Measurements from ENCODE around the gene RND1.
"Not testable (repeated sequence)": the region's sequence is repeated elsewhere in the genome, so short reads cannot be mapped to it uniquely, and the experiment has no call there.

Gene RND1

DNA sequence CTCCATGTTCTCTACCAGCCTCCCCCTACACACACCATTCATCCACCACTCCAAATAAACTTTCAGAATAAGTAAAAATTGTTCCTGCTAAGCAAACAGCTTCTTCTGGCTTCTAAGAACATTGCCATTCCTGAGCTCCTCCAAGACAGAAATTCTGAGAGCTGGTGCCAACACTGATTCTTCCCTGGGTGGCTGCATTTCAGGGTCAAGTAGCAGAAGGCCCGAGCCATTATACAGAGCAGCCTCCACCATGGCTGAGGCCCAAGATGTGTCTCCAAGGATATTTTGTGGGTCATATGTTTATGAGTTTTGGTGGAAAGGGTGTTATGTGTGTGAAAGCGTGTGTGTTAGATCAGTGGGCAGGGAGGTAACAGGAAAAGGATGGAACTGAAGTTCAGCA lies 3.5 kb upstream of the RND1 start:
- in situ Hi-C loops (cut with MboI; ENCODE audit: low sequenced_read_pairs, unreplicated experiment), result no loop called here
- TF ChIP-seq, protein P1, sequence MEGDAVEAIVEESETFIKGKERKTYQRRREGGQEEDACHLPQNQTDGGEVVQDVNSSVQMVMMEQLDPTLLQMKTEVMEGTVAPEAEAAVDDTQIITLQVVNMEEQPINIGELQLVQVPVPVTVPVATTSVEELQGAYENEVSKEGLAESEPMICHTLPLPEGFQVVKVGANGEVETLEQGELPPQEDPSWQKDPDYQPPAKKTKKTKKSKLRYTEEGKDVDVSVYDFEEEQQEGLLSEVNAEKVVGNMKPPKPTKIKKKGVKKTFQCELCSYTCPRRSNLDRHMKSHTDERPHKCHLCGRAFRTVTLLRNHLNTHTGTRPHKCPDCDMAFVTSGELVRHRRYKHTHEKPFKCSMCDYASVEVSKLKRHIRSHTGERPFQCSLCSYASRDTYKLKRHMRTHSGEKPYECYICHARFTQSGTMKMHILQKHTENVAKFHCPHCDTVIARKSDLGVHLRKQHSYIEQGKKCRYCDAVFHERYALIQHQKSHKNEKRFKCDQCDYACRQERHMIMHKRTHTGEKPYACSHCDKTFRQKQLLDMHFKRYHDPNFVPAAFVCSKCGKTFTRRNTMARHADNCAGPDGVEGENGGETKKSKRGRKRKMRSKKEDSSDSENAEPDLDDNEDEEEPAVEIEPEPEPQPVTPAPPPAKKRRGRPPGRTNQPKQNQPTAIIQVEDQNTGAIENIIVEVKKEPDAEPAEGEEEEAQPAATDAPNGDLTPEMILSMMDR (IDR thresholded peaks at IDR 0.05; ENCODE audit: borderline replicate concordance, control extremely low read depth, extremely low read depth, insufficient read depth, missing control alignments), result no peak
- no peak for DNase-seq (ENCODE audit: low spot score)

DNA sequence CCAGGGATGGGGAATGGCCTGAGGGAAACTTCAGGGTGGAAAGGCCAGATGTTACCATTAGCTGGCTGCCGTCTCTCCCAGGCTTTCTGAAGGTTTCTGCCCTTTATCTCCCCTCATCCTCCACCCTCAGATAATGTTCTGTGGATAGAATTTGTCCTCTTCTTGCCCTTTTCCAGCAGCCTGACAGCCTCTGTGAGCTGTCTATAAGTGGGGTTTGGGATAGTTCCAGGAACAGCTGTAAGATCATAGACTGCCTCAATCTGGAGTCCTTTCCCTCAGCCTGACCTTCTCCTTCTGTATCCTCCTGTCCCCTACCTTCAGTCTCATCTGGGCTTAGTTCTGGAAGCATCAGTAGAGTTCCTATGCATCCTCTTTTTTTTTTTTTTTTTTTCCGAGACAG lies 2.8 kb upstream of the RND1 start:
- no peak for DNase-seq (ENCODE audit: low spot score)
- in situ Hi-C loops (cut with MboI; ENCODE audit: low sequenced_read_pairs, unreplicated experiment), result no loop called here
- TF ChIP-seq, protein P1 (IDR thresholded peaks at IDR 0.05; ENCODE audit: borderline replicate concordance, control extremely low read depth, extremely low read depth, insufficient read depth, missing control alignments), result no peak

DNA sequence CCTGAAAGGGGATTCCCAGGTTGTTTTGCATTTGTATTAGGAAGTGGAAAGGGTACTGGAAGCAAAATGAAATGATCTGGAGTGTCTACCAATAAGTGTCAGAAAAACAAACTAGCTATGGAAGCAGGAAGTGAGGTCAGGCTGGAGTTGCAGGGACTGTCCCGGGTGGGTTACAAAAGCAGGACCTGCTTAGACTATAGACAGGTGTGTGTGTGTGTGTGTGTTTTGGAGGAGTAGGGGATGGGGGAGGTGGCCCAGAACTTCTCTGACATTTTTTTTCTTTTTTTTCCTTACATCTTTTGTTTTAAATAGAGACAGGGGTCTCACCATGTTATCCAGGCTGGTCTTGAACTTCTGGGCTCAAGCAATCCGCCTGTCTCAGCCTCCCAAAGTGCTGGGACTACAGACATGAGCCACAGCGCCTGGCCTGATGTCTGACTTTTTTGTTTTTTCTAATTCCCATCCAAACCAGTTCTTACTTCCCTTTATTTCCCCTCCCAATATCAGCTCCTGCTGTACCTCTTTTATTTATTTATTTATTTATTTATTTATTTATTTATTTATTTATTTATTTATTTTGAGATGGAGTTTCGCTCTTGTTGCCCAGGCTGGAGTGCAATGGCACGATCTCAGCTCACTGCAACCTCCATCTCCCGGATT lies 512 bp upstream of the RND1 start:
- DNase-seq (ENCODE audit: low spot score), result no peak
- in situ Hi-C loops (cut with MboI; ENCODE audit: low sequenced_read_pairs, unreplicated experiment), result no loop called here
- TF ChIP-seq, protein P1 (IDR thresholded peaks at IDR 0.05; ENCODE audit: borderline replicate concordance, control extremely low read depth, extremely low read depth, insufficient read depth, missing control alignments), result no peak

DNA sequence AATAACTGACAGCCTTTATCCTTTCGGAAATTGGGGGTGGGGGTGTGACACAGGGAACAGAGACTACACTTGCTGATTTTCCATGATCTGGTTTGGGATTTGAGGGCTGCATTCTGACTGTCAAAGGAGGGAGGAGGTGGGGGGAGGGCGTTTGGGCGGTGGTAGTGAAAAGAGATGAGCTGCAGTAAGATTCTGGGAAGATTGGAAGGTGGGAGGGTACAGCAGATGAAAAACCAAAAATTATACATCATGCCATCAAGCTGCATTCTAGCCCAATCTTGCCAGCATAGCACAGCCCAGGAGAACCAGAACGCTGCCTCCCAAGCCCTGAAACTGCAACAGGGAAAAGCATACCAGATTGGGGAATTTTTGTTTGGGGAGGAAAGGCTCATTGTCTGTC lies 2.4 kb downstream of the RND1 start:
- in situ Hi-C loops (cut with MboI; ENCODE audit: low sequenced_read_pairs, unreplicated experiment), result no loop called here
- TF ChIP-seq, protein P1 (IDR thresholded peaks at IDR 0.05; ENCODE audit: borderline replicate concordance, control extremely low read depth, extremely low read depth, insufficient read depth, missing control alignments), result no peak
- no peak for DNase-seq (ENCODE audit: low spot score)

DNA sequence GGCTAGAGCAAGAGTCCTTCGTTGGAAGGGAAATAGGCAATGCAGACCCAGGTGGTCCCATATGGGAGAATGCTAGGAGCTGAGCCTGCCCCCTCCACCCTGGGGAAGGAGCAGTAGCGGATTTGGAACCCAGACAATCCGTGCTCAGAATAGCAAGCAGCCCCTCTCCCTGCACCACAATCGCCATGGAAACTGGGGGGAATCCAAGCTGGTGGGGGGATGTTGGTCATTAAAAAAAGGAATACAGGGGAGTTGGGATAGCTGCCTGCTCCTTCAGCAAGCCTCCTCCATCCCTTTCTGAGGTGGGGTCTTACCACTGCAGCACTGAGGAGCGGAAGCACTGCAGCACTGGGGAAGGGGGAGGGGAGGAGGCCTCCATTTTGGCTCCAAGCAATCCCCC lies 2.9 kb downstream of the RND1 start:
- TF ChIP-seq, protein P1 (IDR thresholded peaks at IDR 0.05; ENCODE audit: borderline replicate concordance, control extremely low read depth, extremely low read depth, insufficient read depth, missing control alignments), result no peak

DNA sequence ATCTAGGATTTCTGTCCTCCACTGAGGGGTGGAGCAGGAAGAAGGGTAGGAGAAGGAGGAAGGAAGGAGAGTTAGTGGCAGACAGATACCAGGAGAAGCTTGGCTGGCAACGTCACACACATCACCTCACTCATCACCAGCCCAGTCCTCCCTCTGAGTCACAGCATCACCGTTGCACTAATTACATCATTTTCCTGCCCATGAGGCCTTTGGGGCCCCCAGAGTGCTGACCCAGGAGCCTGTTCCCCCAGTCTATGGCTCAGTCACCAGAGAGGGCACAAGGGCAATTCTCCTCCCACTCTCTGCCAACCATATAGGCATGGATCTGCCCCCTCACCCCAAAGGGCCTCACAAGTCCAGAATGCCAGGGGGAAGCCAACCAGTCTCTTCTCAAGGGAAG lies 4.6 kb downstream of the RND1 start:
- in situ Hi-C loops (cut with MboI; ENCODE audit: low sequenced_read_pairs, unreplicated experiment), result no loop called here
- DNase-seq (ENCODE audit: low spot score), result no peak

More for the DNA sequence above, 2.9 kb downstream of the RND1 start:
- DNase-seq (ENCODE audit: low spot score), result no peak
- in situ Hi-C loops (cut with MboI; ENCODE audit: low sequenced_read_pairs, unreplicated experiment), result no loop called here

DNA sequence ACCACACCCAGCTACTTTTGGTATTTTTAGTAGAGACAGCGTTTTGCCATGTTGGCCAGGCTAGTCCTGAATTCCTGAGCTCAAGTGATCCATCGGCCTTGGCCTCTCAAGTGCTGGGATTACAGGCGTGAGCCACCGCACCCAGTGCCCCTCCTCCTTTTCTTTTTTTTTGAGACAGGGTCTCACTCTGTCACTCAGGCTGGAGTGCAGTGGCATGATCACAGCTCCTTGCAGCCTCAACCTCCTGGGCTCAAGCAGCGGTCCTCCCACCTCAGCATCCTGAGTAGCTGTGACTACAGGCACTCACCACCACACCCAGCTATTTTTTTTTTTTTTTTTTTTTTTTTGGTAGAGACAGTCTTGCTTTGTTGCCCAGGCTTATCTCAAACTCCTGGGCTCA lies 5.4 kb downstream of the RND1 start:
- in situ Hi-C loops (cut with MboI; ENCODE audit: low sequenced_read_pairs, unreplicated experiment); DNase-seq (ENCODE audit: low spot score): not testable (repeated sequence)

More for the DNA sequence above, 4.6 kb downstream of the RND1 start:
- TF ChIP-seq, protein P1 (IDR thresholded peaks at IDR 0.05; ENCODE audit: borderline replicate concordance, control extremely low read depth, extremely low read depth, insufficient read depth, missing control alignments), result no peak

Measured in GM13976 (cell line).